Gastroesophageal sphincter (tissue), 4 donors: ENCODE results near the gene AHI1. TPM values are rescaled to one million over a fixed set of nuclear protein-coding genes. Genes with fewer than 3 reads are reported as not detected.

Source experiments
- ATAC-seq: fragments of 150-250 bp; one replicate; pipeline ENCODE4 v1.9.1; 2016; ENCODE audit warnings: mild to moderate bottlenecking, moderate library complexity
- H3K27ac ChIP-seq, 4 donors: fragments of 200-600 bp; sonication (generic) in 3 of 4; 1 replicate in 3 of 4; 2 replicates in 1 of 4; pipeline ENCODE4 v1.5.1; 2016 to 2019
- H3K27me3 ChIP-seq: fragments of 200-600 bp; sonication (generic); one replicate; pipeline ENCODE4 v1.5.1; 2019
- H3K36me3 ChIP-seq, 2 donors: fragments of 200-600 bp; sonication (generic); one replicate each; pipeline ENCODE4 v1.5.1; 2019; ENCODE audit warnings: control low read depth in 1 of 2
- H3K4me1 ChIP-seq, 3 donors: fragments of 200-600 bp; sonication (generic); 1 replicate in 2 of 3; 2 replicates in 1 of 3; pipeline ENCODE4 v1.5.1; 2016 to 2019; ENCODE audit warnings: control low read depth in 2 of 3
- H3K4me3 ChIP-seq, 2 donors: fragments of 200-600 bp; sonication (generic); one replicate each; pipeline ENCODE4 v1.5.1; 2019; ENCODE audit warnings: mild to moderate bottlenecking in 1 of 2, moderate library complexity in 1 of 2
- H3K9me3 ChIP-seq, 3 donors: fragments of 200-600 bp; sonication (generic); one replicate each; pipeline ENCODE4 v1.5.1; 2017 to 2019; ENCODE audit warnings: control low read depth in 2 of 3
- EP300 ChIP-seq: sonication (generic); formaldehyde crosslinking; IDR thresholded peaks from one replicate; pipeline ENCODE4 v1.6.1; 2017; ENCODE audit warnings: antibody characterized with exemption, mild to moderate bottlenecking
- POLR2A ChIP-seq, 2 donors: fragments of 450-650 bp; IDR thresholded peaks; one replicate each; pipeline ENCODE4 v1.6.1; 2017; ENCODE audit warnings: antibody characterized with exemption in 2 of 2, mild to moderate bottlenecking in 2 of 2, moderate library complexity in 1 of 2
- POLR2AphosphoS5 ChIP-seq: sonication (generic); formaldehyde crosslinking; IDR thresholded peaks from one replicate; pipeline ENCODE4 v1.6.1; 2017; ENCODE audit warnings: antibody characterized with exemption
- WGBS, 2 donors: methylation state at CpG; one replicate each; pipeline ENCODE4 v1.1.5; 2018; ENCODE audit warnings: low coverage in 1 of 2; 5-methylcytosine and 5-hydroxymethylcytosine counted together
- total RNA-seq, 4 donors: library from RNA; depleted of rRNA; stranded (reverse); fragments of >200 nt; gene quantifications; one replicate each; pipeline ENCODE4 v1.1.0, GENCODE V29; 2016
- TF ChIP-seq, protein P1 (sequence below), 4 experiments: fragments of 200-600 bp in 2 of 4; fragments of 450-650 bp in 2 of 4; sonication (generic) in 1 of 4; IDR thresholded peaks; one replicate each; pipeline ENCODE4 v1.5.1; 2017 to 2019; ENCODE audit warnings: antibody characterized with exemption in 4 of 4, mild to moderate bottlenecking in 2 of 4, moderate library complexity in 2 of 4

AHI1 gene
- total RNA-seq, 4 donors from 2014 or later: 16.7 to 35.9 (median 27.0) TPM

DNA sequence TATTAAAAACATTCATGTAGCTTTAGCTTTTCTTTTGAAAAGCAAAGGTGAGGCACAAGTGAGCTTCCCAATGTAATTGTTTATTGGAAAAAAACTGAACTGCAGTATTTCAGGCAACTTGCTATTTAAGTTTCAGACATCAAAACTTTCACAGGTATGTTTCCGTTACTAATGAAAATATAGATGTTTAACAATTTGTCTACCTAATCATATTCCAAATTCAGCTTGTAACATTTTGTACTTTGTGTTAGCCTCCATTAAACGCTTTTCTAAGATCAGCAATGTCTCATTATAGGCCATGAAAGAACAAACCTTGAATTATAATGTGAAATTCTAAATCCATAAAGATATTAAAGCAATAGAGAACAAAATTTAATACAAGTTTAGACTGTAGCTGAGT is 69.5 kb downstream of the AHI1 start:
- ATAC-seq: no peak
- TF ChIP-seq, protein P1, sequence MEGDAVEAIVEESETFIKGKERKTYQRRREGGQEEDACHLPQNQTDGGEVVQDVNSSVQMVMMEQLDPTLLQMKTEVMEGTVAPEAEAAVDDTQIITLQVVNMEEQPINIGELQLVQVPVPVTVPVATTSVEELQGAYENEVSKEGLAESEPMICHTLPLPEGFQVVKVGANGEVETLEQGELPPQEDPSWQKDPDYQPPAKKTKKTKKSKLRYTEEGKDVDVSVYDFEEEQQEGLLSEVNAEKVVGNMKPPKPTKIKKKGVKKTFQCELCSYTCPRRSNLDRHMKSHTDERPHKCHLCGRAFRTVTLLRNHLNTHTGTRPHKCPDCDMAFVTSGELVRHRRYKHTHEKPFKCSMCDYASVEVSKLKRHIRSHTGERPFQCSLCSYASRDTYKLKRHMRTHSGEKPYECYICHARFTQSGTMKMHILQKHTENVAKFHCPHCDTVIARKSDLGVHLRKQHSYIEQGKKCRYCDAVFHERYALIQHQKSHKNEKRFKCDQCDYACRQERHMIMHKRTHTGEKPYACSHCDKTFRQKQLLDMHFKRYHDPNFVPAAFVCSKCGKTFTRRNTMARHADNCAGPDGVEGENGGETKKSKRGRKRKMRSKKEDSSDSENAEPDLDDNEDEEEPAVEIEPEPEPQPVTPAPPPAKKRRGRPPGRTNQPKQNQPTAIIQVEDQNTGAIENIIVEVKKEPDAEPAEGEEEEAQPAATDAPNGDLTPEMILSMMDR (IDR thresholded peaks at IDR 0.05): no peak
- TF ChIP-seq EP300 (no peak), POLR2AphosphoS5 (no peak), POLR2A (IDR thresholded peaks at IDR 0.05) (no peak)

GRCh38 chr6:135426833-135427232 is 70.7 kb downstream of the AHI1 start:
- 95 to 100% methylated on average over 1 of the region's 1 CpG for WGBS, 2 donors
- peaks cover 0 to 40% of the 10 kb centered on the region in 2 donors for H3K36me3 ChIP-seq
- ATAC-seq: no peak
- H3K27ac ChIP-seq: no peak overlapping the region
- TF ChIP-seq EP300 (no peak), POLR2A (IDR thresholded peaks at IDR 0.05) (no peak), POLR2AphosphoS5 (no peak)
- TF ChIP-seq, protein P1 (IDR thresholded peaks at IDR 0.05): no peak
- H3K27me3 ChIP-seq: no peaks in the 10 kb centered on the region
- no peaks in the 10 kb centered on the region for H3K4me1 ChIP-seq
- no peak overlapping the region for H3K4me3 ChIP-seq
- H3K9me3 ChIP-seq: no peaks in the 10 kb centered on the region

More for the DNA sequence above, 69.5 kb downstream of the AHI1 start:
- Histone ChIP-seq H3K4me1 (no peaks in the 10 kb centered on the region), H3K27ac (no peak overlapping the region), H3K27me3 (no peaks in the 10 kb centered on the region), H3K36me3 (peaks cover 0 to 40% of the 10 kb centered on the region in 2 donors), H3K9me3 (no peaks in the 10 kb centered on the region), H3K4me3 (no peak overlapping the region)
- 98 to 100% methylated on average over 2 of the region's 2 CpGs for WGBS, 2 donors

GRCh38 chr6:135424385-135424784 is 73.2 kb downstream of the AHI1 start:
- whole genome bisulfite sequencing, 2 donors: 77 to 83% methylated on average over 1 of the region's 1 CpG
- H3K27ac ChIP-seq: no peak overlapping the region
- H3K4me3 ChIP-seq: no peak overlapping the region
- H3K27me3 ChIP-seq: no peaks in the 10 kb centered on the region
- peaks cover 0 to 33% of the 10 kb centered on the region in 2 donors for H3K36me3 ChIP-seq
- ATAC-seq: no peak
- TF ChIP-seq EP300 (no peak), POLR2AphosphoS5 (no peak), POLR2A (IDR thresholded peaks at IDR 0.05) (no peak)
- TF ChIP-seq, protein P1 (IDR thresholded peaks at IDR 0.05): no peak
- H3K9me3 ChIP-seq: no peaks in the 10 kb centered on the region
- no peaks in the 10 kb centered on the region for H3K4me1 ChIP-seq

DNA sequence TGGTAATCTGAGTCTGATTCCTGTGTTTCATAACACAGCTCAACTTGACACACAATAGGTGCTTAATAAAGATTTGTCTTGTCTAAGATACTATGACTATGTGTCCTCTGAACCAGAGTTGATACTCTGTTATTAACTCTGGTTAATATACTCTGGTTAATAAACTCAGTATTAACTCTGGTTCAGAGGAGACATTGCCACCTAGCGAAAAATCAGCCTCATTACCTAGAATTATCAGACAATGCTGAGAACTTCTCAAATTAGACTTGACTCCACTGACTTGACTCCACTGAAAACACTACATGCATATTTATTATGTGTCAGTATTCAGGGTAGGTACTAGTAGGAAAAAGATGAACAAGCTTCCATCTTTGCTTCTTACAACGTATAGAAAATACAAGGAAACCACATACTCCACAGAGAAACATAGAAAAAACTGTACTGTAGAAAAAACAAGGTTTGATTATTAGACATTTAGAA is 73.9 kb downstream of the AHI1 start:
- no peaks in the 10 kb centered on the region for H3K9me3 ChIP-seq
- peaks cover 0 to 30% of the 10 kb centered on the region in 2 donors for H3K36me3 ChIP-seq
- no peak for TF ChIP-seq POLR2AphosphoS5
- TF ChIP-seq, protein P1 (IDR thresholded peaks at IDR 0.05): peak; percentile 26 to 58 (median 50)
- no peaks in the 10 kb centered on the region for H3K4me1 ChIP-seq
- 33 to 35% methylated on average over 2 of the region's 2 CpGs for WGBS, 2 donors
- no peak overlapping the region for H3K4me3 ChIP-seq
- H3K27ac ChIP-seq: no peak overlapping the region
- ATAC-seq: no peak
- H3K27me3 ChIP-seq: no peaks in the 10 kb centered on the region

DNA sequence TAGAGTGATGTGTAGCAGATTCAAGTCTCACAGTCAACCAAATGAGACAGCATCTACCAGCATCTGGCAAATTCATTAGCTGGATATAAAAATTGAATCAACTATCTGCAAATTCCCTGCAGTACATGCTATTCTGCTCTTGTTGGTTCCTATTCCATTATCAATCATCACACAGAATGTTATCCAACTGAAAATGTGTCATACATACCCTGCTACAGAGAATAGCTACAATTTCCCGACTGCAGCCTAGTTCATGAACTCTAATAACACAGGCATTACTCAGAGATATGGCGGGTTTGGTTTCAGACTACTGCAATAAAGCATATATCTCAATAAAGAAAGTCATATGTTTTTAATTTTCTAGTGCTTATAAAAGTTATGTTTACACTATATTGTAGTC is 78.4 kb downstream of the AHI1 start:
- Histone ChIP-seq H3K36me3 (peaks cover 0 to 18% of the 10 kb centered on the region in 2 donors), H3K4me1 (no peaks in the 10 kb centered on the region), H3K27me3 (no peaks in the 10 kb centered on the region), H3K4me3 (no peak overlapping the region), H3K9me3 (no peaks in the 10 kb centered on the region), H3K27ac (no peak overlapping the region)
- no peak for ATAC-seq
- WGBS, 2 donors: 94 to 100% methylated on average over 2 of the region's 2 CpGs
- no peak for TF ChIP-seq EP300
- TF ChIP-seq POLR2AphosphoS5: no peak
